Upper lobe of left lung (tissue), 6 donors: ENCODE results near the gene PTGIS. TPM values are rescaled to one million over a fixed set of nuclear protein-coding genes. Genes with fewer than 3 reads are reported as not detected.

Source experiments
- ATAC-seq, 2 donors: fragments of 200-7000 bp; cut with Tn5 transposase; one replicate each; pipeline ENCODE4 v1.9.1; 2022; ENCODE audit warnings: mild to moderate bottlenecking in 2 of 2, moderate library complexity in 2 of 2; ENCODE audit not compliant: low FRiP score in 2 of 2
- DNase-seq, 2 donors: peaks; one replicate each; pipeline ENCODE4 v3.0.0-alpha.2; 2019 to 2020
- H3K27ac ChIP-seq, 4 donors: fragments of 200-600 bp; sonication (generic); one replicate each; pipeline ENCODE4 v1.5.1; 2016 to 2019
- H3K27me3 ChIP-seq, 4 donors: fragments of 200-600 bp; sonication (generic); one replicate each; pipeline ENCODE4 v1.5.1; 2017 to 2019
- H3K36me3 ChIP-seq, 4 donors: fragments of 200-600 bp; sonication (generic); one replicate each; pipeline ENCODE4 v1.5.1; 2016 to 2019
- H3K4me1 ChIP-seq, 4 donors: fragments of 200-600 bp; sonication (generic); one replicate each; pipeline ENCODE4 v1.5.1; 2018 to 2019
- H3K4me3 ChIP-seq, 4 donors: fragments of 200-600 bp; sonication (generic); one replicate each; pipeline ENCODE4 v1.5.1; 2017 to 2019; ENCODE audit warnings: mild to moderate bottlenecking in 2 of 4, moderate library complexity in 1 of 4
- H3K9me3 ChIP-seq, 4 donors: fragments of 200-600 bp; sonication (generic); one replicate each; pipeline ENCODE4 v1.5.1; 2018 to 2019
- CTCF ChIP-seq, 6 experiments: fragments of 450-650 bp in 4 of 6; fragments of 200-600 bp in 2 of 6; sonication (generic) in 2 of 6; IDR thresholded peaks; one replicate each; pipeline ENCODE4 v1.5.1; 2016 to 2019; ENCODE audit warnings: antibody characterized with exemption in 6 of 6
- EP300 ChIP-seq, 4 donors: sonication (generic); formaldehyde crosslinking; IDR thresholded peaks; one replicate each; pipeline ENCODE4 v1.5.1; 2017; ENCODE audit warnings: antibody characterized with exemption in 4 of 4, control low read depth in 2 of 4
- POLR2A ChIP-seq, 4 donors: fragments of 450-650 bp; IDR thresholded peaks; one replicate each; pipeline ENCODE4 v1.5.1; 2016 to 2017; ENCODE audit warnings: antibody characterized with exemption in 4 of 4, mild to moderate bottlenecking in 2 of 4
- POLR2AphosphoS5 ChIP-seq, 2 donors: sonication (generic); formaldehyde crosslinking; IDR thresholded peaks; one replicate each; pipeline ENCODE4 v1.5.1; 2017; ENCODE audit warnings: antibody characterized with exemption in 2 of 2
- WGBS, 2 donors: methylation state at CpG; one replicate each; pipeline ENCODE4 v1.1.5; 2017 to 2018; 5-methylcytosine and 5-hydroxymethylcytosine counted together
- total RNA-seq, 6 donors: library from RNA; depleted of rRNA in 4 of 6; stranded (reverse); fragments of >200 nt in 4 of 6; gene quantifications; one replicate each; pipeline versions ENCODE4 v1.1.0 to v1.2.1, GENCODE V29; 2016 to 2021
- donor health status: DM: no; HTN: no; CAD: no; lungs with moderate emphysema.
- donor health status: DM: no; HTN: yes; CAD: no; lungs with severe emphysema.

Gene PTGIS
- total RNA-seq, 6 donors from 2014 or later, result 8.2 to 71.4 (median 18.4) TPM

DNA sequence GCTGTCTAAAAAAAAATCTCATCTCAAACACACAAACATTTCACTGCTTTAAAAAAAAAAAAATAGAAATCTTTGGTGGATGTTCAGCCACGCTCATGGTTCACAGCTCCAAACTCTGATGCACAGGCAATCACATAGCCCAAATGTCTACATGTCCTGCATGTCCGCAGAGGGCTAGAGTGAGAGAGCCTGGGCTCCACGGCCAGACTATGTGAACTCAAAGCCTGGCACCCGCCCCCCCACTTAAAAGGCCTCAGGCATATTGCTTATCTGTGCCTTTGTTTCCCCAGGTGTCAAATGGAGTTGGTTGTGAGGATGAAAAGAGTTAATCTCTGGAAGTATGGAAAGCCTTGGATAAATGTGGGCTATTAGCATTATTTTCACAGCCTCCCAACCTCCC, 10.5 kb upstream of the PTGIS start:
- H3K4me1 ChIP-seq, result peaks cover 0 to 13% (median 5%) of the 10 kb centered on the region in 4 donors
- TF ChIP-seq POLR2AphosphoS5 (IDR thresholded peaks at IDR 0.05) (no peak), EP300 (IDR thresholded peaks at IDR 0.05) (no peak), POLR2A (IDR thresholded peaks at IDR 0.05) (no peak), CTCF (IDR thresholded peaks at IDR 0.05) (no peak)
- no peaks in the 10 kb centered on the region for H3K27me3 ChIP-seq
- peaks cover 0 to 6% (median 2%) of the 10 kb centered on the region in 4 donors for H3K9me3 ChIP-seq
- no peak for DNase-seq
- no peaks in the 10 kb centered on the region for H3K36me3 ChIP-seq
- WGBS, 2 donors, result 82 to 92% methylated on average over 4 of the region's 4 CpGs
- no peak overlapping the region for H3K4me3 ChIP-seq
- no peak for ATAC-seq
- no peak overlapping the region for H3K27ac ChIP-seq

- ATAC-seq (peak in 1 of 2 donors; percentile 31), DNase-seq (no peak)
- TF ChIP-seq POLR2A (IDR thresholded peaks at IDR 0.05) (no peak), EP300 (IDR thresholded peaks at IDR 0.05) (no peak), POLR2AphosphoS5 (IDR thresholded peaks at IDR 0.05) (no peak), CTCF (IDR thresholded peaks at IDR 0.05) (no peak)
- 64 to 71% methylated on average over 5 of the region's 5 CpGs for WGBS, 2 donors
- H3K4me1 ChIP-seq, result peaks cover 0 to 6% (median under 1%) of the 10 kb centered on the region in 4 donors
- no peaks in the 10 kb centered on the region for H3K27me3 ChIP-seq
- no peak overlapping the region for H3K27ac ChIP-seq
- H3K9me3 ChIP-seq, result no peaks in the 10 kb centered on the region
- no peak overlapping the region for H3K4me3 ChIP-seq
- no peaks in the 10 kb centered on the region for H3K36me3 ChIP-seq
Measured at GRCh38 chr20:49575551-49576060, 7.7 kb upstream of the PTGIS start.

DNA sequence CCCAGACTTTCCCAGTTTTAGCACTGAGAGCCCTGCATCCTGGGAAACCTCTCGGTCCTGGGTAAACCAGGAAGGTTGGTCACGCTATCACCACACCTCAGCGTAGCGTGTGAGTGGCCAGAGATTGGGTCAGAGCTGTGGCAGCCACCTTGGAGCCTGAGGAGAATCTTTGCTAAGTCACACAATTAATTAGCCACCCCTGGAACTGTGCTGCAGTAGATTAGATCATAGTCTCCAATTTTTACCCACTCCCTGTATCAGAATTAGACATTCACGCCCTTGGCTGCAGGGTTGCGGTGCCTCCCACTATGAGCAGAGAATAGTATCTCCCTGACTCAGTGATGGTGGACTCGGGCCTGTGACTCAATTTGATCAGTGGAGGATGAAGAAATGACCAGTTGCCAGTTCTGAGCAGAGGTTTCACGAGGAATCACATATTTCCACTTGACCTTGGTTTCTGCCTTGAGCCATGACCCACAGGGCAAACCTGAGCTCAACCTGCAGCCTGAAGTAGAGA, 6.0 kb upstream of the PTGIS start:
- WGBS, 2 donors, result 91 to 92% methylated on average over 8 of the region's 8 CpGs
- H3K27me3 ChIP-seq, result peaks cover 0 to 1% (median 0%) of the 10 kb centered on the region in 4 donors
- DNase-seq (no peak), ATAC-seq (peak in 1 of 2 donors; percentile 89)
- no peak overlapping the region for H3K27ac ChIP-seq
- no peak overlapping the region for H3K4me3 ChIP-seq
- H3K36me3 ChIP-seq, result no peaks in the 10 kb centered on the region
- H3K4me1 ChIP-seq, result no peaks in the 10 kb centered on the region
- no peaks in the 10 kb centered on the region for H3K9me3 ChIP-seq
- TF ChIP-seq POLR2A (IDR thresholded peaks at IDR 0.05), result no peak
- no peak for TF ChIP-seq POLR2AphosphoS5 (IDR thresholded peaks at IDR 0.05)
- TF ChIP-seq EP300 (IDR thresholded peaks at IDR 0.05), result no peak
- no peak for TF ChIP-seq CTCF (IDR thresholded peaks at IDR 0.05)

- H3K9me3 ChIP-seq, result no peaks in the 10 kb centered on the region
- no peaks in the 10 kb centered on the region for H3K36me3 ChIP-seq
- peaks cover under 1 to 11% (median 3%) of the 10 kb centered on the region in 4 donors for H3K4me1 ChIP-seq
- 29 to 33% methylated on average over 6 of the region's 6 CpGs for WGBS, 2 donors
- H3K27ac ChIP-seq, result no peak overlapping the region
- no peak overlapping the region for H3K4me3 ChIP-seq
- no peak for ATAC-seq
- DNase-seq, result no peak
- TF ChIP-seq CTCF (IDR thresholded peaks at IDR 0.05) (no peak), POLR2A (IDR thresholded peaks at IDR 0.05) (no peak), POLR2AphosphoS5 (IDR thresholded peaks at IDR 0.05) (no peak), EP300 (IDR thresholded peaks at IDR 0.05) (no peak)
- peaks cover 0 to 12% (median 4%) of the 10 kb centered on the region in 4 donors for H3K27me3 ChIP-seq
Measured at GRCh38 chr20:49572857-49573256, 4.9 kb upstream of the PTGIS start.

DNA sequence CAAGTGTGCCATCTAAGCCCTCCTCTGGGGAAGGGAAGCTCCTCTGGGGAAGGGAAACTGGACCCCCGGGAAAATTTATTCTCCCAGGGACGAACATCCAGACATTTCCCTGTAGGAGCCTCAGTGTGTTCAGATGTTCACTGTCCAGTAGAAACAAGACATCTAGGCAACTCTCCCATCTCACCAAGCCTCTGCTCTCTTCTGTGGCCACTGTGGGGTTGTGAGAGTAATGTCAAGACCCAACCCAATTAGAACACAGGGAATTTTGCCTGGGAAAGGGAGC, 3.6 kb upstream of the PTGIS start:
- no peaks in the 10 kb centered on the region for H3K36me3 ChIP-seq
- H3K27me3 ChIP-seq, result peaks cover 0 to 19% (median 8%) of the 10 kb centered on the region in 4 donors
- peaks cover 4 to 15% (median 5%) of the 10 kb centered on the region in 4 donors for H3K4me1 ChIP-seq
- WGBS, 2 donors, result 69 to 94% methylated on average over 2 of the region's 2 CpGs
- TF ChIP-seq POLR2A (IDR thresholded peaks at IDR 0.05), result no peak
- TF ChIP-seq EP300 (IDR thresholded peaks at IDR 0.05), result no peak
- TF ChIP-seq CTCF (IDR thresholded peaks at IDR 0.05), result no peak
- TF ChIP-seq POLR2AphosphoS5 (IDR thresholded peaks at IDR 0.05), result no peak
- H3K9me3 ChIP-seq, result no peaks in the 10 kb centered on the region
- ATAC-seq (no peak), DNase-seq (no peak)
- H3K27ac ChIP-seq, result no peak overlapping the region
- no peak overlapping the region for H3K4me3 ChIP-seq
